8988T (cell line): ENCODE data around the gene SLC25A20.

Experiments
- DNase-seq: peaks from one replicate; pipeline ENCODE4 v3.0.0; 2011

The SLC25A20 gene

GRCh38 chr3:48897460-48898376 is 964 bp downstream of the SLC25A20 start:
- DNase-seq: no peak

- no peak for DNase-seq
Observed at GRCh38 chr3:48896936-48897335, 1.7 kb downstream of the SLC25A20 start.

- no peak for DNase-seq
Observed at GRCh38 chr3:48894516-48894915, 4.2 kb downstream of the SLC25A20 start.

GRCh38 chr3:48891606-48892005 is 7.1 kb downstream of the SLC25A20 start:
- no peak for DNase-seq

GRCh38 chr3:48885753-48886152 is 12.9 kb downstream of the SLC25A20 start:
- no peak for DNase-seq

GRCh38 chr3:48881652-48882114 is 17.0 kb downstream of the SLC25A20 start:
- DNase-seq: no peak

GRCh38 chr3:48881006-48881405 is 17.7 kb downstream of the SLC25A20 start:
- DNase-seq: no peak

- DNase-seq: no peak
Observed at GRCh38 chr3:48879994-48880377, 18.7 kb downstream of the SLC25A20 start.

- DNase-seq: no peak
Observed at GRCh38 chr3:48879307-48879993, 19.2 kb downstream of the SLC25A20 start.

GRCh38 chr3:48877671-48878070 is 21.0 kb downstream of the SLC25A20 start:
- no peak for DNase-seq

- no peak for DNase-seq
Observed at GRCh38 chr3:48863122-48863521, 35.6 kb downstream of the SLC25A20 start.

GRCh38 chr3:48859206-48859605 is 39.5 kb downstream of the SLC25A20 start:
- no peak for DNase-seq

GRCh38 chr3:48858709-48859108 is 40.0 kb downstream of the SLC25A20 start:
- DNase-seq: no peak

- DNase-seq: no peak
Observed at GRCh38 chr3:48857641-48858040, 41.0 kb downstream of the SLC25A20 start.

- DNase-seq: no peak
Observed at GRCh38 chr3:48856469-48856868, 42.2 kb downstream of the SLC25A20 start.

GRCh38 chr3:48855681-48856447 is 42.8 kb downstream of the SLC25A20 start:
- no peak for DNase-seq

GRCh38 chr3:48852151-48852550 is 46.5 kb downstream of the SLC25A20 start:
- DNase-seq: no peak

GRCh38 chr3:48851407-48851806 is 47.3 kb downstream of the SLC25A20 start:
- no peak for DNase-seq

GRCh38 chr3:48848816-48849515 is 49.7 kb downstream of the SLC25A20 start:
- no peak for DNase-seq

- peak; percentile 96 for DNase-seq
Observed at GRCh38 chr3:48847504-48848423, 50.9 kb downstream of the SLC25A20 start, which contains the start of gene PRKAR2A. TSS of gene PRKAR2A (minus strand) at chr3:48847874. CDS start at chr3:48847596, 278 bp downstream.

GRCh38 chr3:48847053-48847503 is 51.6 kb downstream of the SLC25A20 start:
- peak; percentile 66 for DNase-seq
